HG03571 (cell line): ENCODE results near the gene SKAP1.

Source experiments
- ATAC-seq: cut with Tn5 transposase; IDR thresholded peaks from one replicate; pipeline ENCODE4 v1.9.1; 2021; ENCODE audit not compliant: unreplicated experiment

SKAP1 gene

GRCh38 chr17:48330421-48330820 lies 99.6 kb downstream of the SKAP1 start:
- no peak for ATAC-seq

GRCh38 chr17:48328457-48328856 lies 101.6 kb downstream of the SKAP1 start:
- no peak for ATAC-seq

- no peak for ATAC-seq
Measured at GRCh38 chr17:48326310-48326709, 103.7 kb downstream of the SKAP1 start.

- ATAC-seq, result no peak
Measured at GRCh38 chr17:48322060-48322459, 108.0 kb downstream of the SKAP1 start.

GRCh38 chr17:48317732-48318131 lies 112.3 kb downstream of the SKAP1 start:
- no peak for ATAC-seq

GRCh38 chr17:48314716-48315115 lies 115.3 kb downstream of the SKAP1 start:
- no peak for ATAC-seq

GRCh38 chr17:48313096-48313755 lies 116.8 kb downstream of the SKAP1 start:
- no peak for ATAC-seq

GRCh38 chr17:48311324-48311723 lies 118.7 kb downstream of the SKAP1 start:
- no peak for ATAC-seq

- ATAC-seq, result no peak
Measured at GRCh38 chr17:48310748-48311213, 119.2 kb downstream of the SKAP1 start.

- ATAC-seq, result no peak
Measured at GRCh38 chr17:48308581-48308980, 121.4 kb downstream of the SKAP1 start.

- no peak for ATAC-seq
Measured at GRCh38 chr17:48307814-48308411, 122.1 kb downstream of the SKAP1 start.

- no peak for ATAC-seq
Measured at GRCh38 chr17:48307255-48307654, 122.8 kb downstream of the SKAP1 start.

GRCh38 chr17:48301002-48301401 lies 129.0 kb downstream of the SKAP1 start:
- ATAC-seq, result no peak

- ATAC-seq, result no peak
Measured at GRCh38 chr17:48299760-48300159, 130.3 kb downstream of the SKAP1 start.

- ATAC-seq, result no peak
Measured at GRCh38 chr17:48297825-48298224, 132.2 kb downstream of the SKAP1 start.

- no peak for ATAC-seq
Measured at GRCh38 chr17:48296453-48296852, 133.6 kb downstream of the SKAP1 start.

GRCh38 chr17:48295362-48296288 lies 134.4 kb downstream of the SKAP1 start:
- no peak for ATAC-seq

GRCh38 chr17:48294806-48295361 lies 135.1 kb downstream of the SKAP1 start:
- ATAC-seq, result no peak

GRCh38 chr17:48294020-48294805 lies 135.8 kb downstream of the SKAP1 start:
- no peak for ATAC-seq

GRCh38 chr17:48293319-48294019 lies 136.5 kb downstream of the SKAP1 start:
- no peak for ATAC-seq
